Adrenal gland (tissue), 5 donors: ENCODE measurements around the gene EML1.

Experiments
- POLR2A ChIP-seq, 2 donors: fragments of 450-650 bp; IDR thresholded peaks; one replicate each; pipeline ENCODE4 v1.6.1; 2017; ENCODE audit warnings: antibody characterized with exemption in 2 of 2, mild to moderate bottlenecking in 2 of 2, moderate library complexity in 1 of 2
- TF ChIP-seq, protein P1 (sequence below), 6 experiments: fragments of 450-650 bp in 4 of 6; fragments of 200-600 bp in 2 of 6; sonication (generic) in 1 of 6; IDR thresholded peaks; 1 replicate in 5 of 6; 2 replicates in 1 of 6; pipeline versions ENCODE4 v1.5.1 to v1.8.0; 2016 to 2021; ENCODE audit warnings: antibody characterized with exemption in 6 of 6, mild to moderate bottlenecking in 2 of 6, moderate library complexity in 1 of 6
- donor health status: DM: no; HTN: no; CAD: no.

DNA sequence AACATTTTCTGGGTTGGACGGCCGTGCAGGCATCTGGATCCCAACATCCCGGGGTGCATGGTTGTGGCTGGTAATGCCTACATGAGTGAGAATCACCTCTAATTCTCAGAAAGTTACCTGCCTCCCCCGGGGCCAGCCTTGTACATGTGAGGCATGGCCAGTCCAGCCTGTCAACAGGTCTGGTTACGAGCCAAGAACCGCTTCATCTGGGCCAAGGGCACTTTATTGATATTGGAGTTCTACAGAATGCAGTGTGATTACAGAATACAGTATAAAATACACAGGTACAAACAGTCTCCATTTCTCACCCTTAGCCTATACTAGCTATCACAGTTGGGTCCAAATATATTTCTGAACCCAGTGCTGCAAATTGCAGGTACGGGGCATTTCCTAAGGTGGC, 187.1 kb downstream of the EML1 start:
- TF ChIP-seq, protein P1, sequence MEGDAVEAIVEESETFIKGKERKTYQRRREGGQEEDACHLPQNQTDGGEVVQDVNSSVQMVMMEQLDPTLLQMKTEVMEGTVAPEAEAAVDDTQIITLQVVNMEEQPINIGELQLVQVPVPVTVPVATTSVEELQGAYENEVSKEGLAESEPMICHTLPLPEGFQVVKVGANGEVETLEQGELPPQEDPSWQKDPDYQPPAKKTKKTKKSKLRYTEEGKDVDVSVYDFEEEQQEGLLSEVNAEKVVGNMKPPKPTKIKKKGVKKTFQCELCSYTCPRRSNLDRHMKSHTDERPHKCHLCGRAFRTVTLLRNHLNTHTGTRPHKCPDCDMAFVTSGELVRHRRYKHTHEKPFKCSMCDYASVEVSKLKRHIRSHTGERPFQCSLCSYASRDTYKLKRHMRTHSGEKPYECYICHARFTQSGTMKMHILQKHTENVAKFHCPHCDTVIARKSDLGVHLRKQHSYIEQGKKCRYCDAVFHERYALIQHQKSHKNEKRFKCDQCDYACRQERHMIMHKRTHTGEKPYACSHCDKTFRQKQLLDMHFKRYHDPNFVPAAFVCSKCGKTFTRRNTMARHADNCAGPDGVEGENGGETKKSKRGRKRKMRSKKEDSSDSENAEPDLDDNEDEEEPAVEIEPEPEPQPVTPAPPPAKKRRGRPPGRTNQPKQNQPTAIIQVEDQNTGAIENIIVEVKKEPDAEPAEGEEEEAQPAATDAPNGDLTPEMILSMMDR (IDR thresholded peaks at IDR 0.05): no peak
- TF ChIP-seq POLR2A (IDR thresholded peaks at IDR 0.05): no peak
